ENCODE results near the gene TTC22. TPM values are rescaled to one million over a fixed set of nuclear protein-coding genes. Genes with fewer than 3 reads are reported as not detected.

The TTC22 gene
- total RNA-seq, 1 donor, result not detected

- no peak overlapping the region for H3K4me3 ChIP-seq (ENCODE audit: low read depth, low read length)
- no peak for DNase-seq (ENCODE audit: low read depth)
- no peak for TF ChIP-seq CTCF (IDR thresholded peaks at IDR 0.05; ENCODE audit: insufficient read depth, low read depth, low read length)
Observed at GRCh38 chr1:54814571-54814970, 13.4 kb upstream of the TTC22 start.

- H3K4me3 ChIP-seq (ENCODE audit: low read depth, low read length), result no peak overlapping the region
- no peak for TF ChIP-seq CTCF (IDR thresholded peaks at IDR 0.05; ENCODE audit: insufficient read depth, low read depth, low read length)
- no peak for DNase-seq (ENCODE audit: low read depth)
Observed at GRCh38 chr1:54814126-54814498, 13.0 kb upstream of the TTC22 start.

GRCh38 chr1:54813485-54814125 is 12.5 kb upstream of the TTC22 start:
- no peak for DNase-seq (ENCODE audit: low read depth)
- TF ChIP-seq CTCF (IDR thresholded peaks at IDR 0.05; ENCODE audit: insufficient read depth, low read depth, low read length), result no peak

GRCh38 chr1:54812801-54813484 is 11.8 kb upstream of the TTC22 start:
- TF ChIP-seq CTCF (IDR thresholded peaks at IDR 0.05; ENCODE audit: insufficient read depth, low read depth, low read length), result no peak
- DNase-seq (ENCODE audit: low read depth), result no peak
- H3K4me3 ChIP-seq (ENCODE audit: low read depth, low read length), result no peak overlapping the region

More at GRCh38 chr1:54813485-54814125, 12.5 kb upstream of the TTC22 start:
- no peak overlapping the region for H3K4me3 ChIP-seq (ENCODE audit: low read depth, low read length)

GRCh38 chr1:54811739-54812655 is 10.9 kb upstream of the TTC22 start:
- H3K4me3 ChIP-seq (ENCODE audit: low read depth, low read length), result no peak overlapping the region
- DNase-seq (ENCODE audit: low read depth), result no peak
- no peak for TF ChIP-seq CTCF (IDR thresholded peaks at IDR 0.05; ENCODE audit: insufficient read depth, low read depth, low read length)

GRCh38 chr1:54811066-54811465 is 9.9 kb upstream of the TTC22 start:
- DNase-seq (ENCODE audit: low read depth), result no peak
- no peak for TF ChIP-seq CTCF (IDR thresholded peaks at IDR 0.05; ENCODE audit: insufficient read depth, low read depth, low read length)
- no peak overlapping the region for H3K4me3 ChIP-seq (ENCODE audit: low read depth, low read length)

Data from fibroblast of villous mesenchyme (primary cell).